GM18868 (cell line): ENCODE measurements around the gene KLRK1.
"Not testable (repeated sequence)": the region's sequence is repeated elsewhere in the genome, so short reads cannot be mapped to it uniquely, and the experiment has no call there.

Experiments
- ATAC-seq: cut with Tn5 transposase; IDR thresholded peaks from one replicate; pipeline ENCODE4 v1.9.1; 2021; ENCODE audit warnings: mild to moderate bottlenecking, moderate library complexity; ENCODE audit not compliant: unreplicated experiment

KLRK1 gene

DNA sequence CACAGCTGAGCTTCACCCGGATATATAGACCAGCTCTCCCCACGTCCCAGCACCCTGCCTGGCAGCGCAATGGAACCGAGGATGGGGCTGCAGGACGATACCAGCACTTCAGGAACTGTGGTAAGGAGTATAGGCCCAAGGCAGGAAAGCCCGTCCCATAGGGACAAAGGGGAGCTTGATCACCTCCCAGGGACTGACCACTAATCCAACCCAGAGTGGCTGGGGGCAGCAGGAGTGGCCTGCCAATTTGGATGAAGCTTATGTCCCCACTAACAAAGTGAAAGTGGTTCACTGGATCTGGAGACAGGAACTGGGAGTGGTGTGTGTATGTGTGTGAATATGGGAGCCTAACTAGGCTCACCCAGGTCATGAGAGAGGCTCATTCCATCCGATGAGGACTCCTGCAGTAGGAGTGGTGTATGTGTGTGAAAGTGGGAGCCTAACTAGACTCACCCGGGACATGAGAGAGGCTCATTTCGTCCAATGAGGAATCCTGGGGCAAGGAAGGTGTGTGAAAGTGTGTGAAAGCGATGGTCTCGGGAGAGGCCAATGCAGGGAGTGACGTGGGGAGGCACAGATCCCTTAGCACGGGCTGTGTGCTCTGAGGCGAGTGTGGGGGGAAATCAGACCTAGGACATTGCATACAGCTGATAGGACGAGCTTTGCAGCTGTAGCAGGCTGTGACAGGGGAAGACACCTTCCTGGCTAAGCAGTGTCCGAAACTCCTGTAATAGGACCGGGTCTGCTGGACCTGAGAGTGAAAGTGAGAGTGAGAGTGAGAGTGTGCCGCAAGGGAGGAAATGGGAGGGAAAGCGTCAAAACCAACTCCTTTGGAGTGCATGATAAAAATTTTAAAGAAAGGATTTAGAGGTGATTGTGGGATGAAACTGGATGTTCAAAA is 25.7 kb downstream of the KLRK1 start:
- peak; percentile 91 for ATAC-seq

DNA sequence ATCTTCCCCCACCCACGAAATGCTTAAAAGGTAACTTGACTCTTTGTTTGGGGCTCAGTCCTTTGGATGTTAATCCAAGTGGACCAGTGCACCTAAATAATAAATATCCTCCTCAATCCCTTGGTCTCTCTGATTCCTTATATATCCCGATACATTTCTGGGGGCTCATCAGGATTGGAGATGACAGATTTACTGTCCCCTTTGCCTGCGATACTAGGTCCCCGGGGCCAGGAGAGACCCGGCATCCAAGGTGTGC is 26.3 kb downstream of the KLRK1 start:
- no peak for ATAC-seq

- no peak for ATAC-seq
Observed at GRCh38 chr12:10362828-10363657, 26.8 kb downstream of the KLRK1 start.

GRCh38 chr12:10362325-10362724 is 27.5 kb downstream of the KLRK1 start:
- ATAC-seq, result no peak

DNA sequence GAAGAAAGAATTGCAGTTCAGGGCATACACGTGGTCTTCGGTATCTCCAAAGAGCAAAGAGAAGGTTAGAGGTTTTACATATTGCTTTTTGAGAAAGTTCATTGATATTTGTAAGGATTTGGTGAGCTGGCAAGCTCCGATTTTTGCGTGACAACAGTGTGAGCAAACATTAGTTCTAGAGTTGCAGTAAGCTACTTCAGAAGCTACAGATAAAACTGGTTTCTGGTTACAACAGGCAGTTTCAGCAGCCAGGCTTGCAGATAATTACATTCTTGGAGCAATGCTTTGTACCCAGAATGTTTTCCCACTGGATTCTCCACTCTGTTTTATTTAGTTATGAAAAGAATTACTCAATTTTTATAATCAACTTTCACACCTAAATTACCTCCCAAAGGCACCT is 28.2 kb downstream of the KLRK1 start:
- ATAC-seq, result no peak

DNA sequence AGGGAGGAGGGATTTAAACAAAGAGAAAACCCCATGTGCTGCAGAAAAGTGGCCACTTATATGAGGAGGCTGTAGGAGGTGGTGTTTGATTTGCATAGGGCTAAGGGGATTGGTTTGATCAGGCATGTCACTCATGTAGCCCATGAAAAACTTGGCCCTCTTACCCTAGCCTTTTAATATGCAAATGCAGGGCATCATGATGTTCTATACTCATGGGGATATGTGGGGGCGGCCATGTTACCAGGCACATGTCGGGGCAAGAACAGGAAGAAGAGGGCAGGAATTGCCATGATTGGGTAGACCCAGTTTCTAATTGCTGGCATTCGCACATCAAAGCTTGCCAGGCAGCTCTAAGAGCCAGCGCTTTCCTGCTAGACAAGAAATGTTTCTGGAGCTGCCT is 28.8 kb downstream of the KLRK1 start:
- ATAC-seq, result no peak

- no peak for ATAC-seq
Observed at GRCh38 chr12:10358969-10359368, 30.9 kb downstream of the KLRK1 start.

- ATAC-seq, result no peak
Observed at GRCh38 chr12:10358131-10358530, 31.7 kb downstream of the KLRK1 start.

DNA sequence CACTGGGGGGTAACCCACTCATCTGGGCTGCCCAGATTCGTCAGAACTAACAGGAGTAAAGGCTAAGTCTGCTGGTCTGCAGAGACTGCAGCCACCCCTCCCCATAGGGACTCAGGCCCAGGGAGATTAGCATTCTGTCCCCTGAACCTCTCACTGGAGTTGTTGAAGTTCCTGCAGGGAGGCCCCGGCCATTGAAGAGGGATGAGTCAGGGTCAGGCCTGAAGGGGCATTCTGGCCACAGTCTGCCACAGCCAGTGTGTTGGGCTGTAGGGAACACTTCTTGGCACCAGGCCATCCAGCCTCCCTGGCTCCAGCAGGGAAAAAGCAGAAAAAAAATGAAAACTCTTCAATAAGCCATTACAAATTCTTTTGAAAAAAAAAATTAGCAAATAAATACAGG is 35.3 kb downstream of the KLRK1 start:
- no peak for ATAC-seq

DNA sequence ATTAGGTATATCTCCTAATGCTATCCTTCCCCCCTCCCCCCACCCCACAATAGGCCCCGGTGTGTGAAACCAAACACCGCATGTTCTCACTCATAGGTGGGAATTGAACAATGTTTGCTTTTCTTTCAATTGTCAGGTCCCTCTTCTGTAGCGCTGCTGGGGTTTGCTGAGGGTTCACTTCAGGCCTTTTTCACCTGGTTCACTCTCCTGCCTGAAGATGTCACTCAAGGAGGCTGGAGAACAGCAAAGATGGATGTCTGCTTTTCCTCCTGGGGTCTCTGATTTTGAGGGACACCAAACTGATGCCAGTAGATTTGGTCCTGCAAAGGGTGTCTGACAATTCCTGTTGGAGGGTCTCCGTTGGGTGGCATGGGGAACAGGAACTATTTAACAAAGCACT is 35.8 kb downstream of the KLRK1 start:
- no peak for ATAC-seq

GRCh38 chr12:10351457-10351856 is 38.4 kb downstream of the KLRK1 start:
- not testable (repeated sequence) for ATAC-seq

DNA sequence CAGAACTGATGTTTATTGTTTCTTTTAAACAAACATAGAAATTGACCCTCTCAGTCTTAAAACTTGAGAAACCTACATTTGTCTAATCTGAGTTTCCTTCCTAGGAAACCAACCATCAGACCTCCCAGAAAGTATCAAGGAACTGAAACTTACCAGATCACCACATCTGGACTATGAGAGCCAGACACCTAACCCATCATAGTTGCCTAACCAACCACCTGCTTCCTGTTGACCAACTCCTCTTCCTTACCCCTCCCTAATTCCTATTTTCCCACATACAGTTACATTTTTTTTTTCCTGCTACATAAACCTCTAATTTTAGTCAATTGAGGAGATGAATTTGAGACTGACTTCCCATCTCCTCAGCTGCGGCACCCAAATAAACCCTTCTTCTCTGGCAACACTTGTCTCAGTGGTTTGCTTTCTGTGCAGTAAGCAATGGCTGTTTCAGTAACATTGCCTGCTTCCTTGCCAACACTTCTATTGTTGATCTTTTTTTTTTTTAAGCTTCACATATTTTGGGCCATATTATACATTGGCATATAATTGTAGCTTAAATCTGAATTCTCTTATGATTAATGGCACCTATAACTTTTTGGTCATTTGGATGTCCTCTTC is 47.8 kb downstream of the KLRK1 start:
- ATAC-seq, result no peak

DNA sequence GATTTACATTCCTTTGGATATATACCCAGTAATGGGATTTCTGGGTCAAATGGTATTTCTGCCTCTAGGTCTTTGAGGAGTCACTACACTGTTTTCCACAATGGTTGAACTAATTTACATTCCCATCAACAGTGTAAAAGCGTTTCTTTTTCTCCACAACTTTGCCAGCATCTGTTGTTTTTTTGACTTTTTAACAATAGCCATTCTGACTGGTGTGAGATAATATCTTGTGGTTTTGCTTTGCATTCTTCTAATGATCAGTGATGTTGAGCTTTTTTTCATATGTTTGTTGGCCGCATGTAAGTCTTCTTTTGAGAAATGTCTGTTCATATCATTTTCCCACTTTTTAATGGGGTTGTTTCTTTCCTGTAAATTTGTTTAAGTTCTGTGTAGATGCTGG is 48.9 kb downstream of the KLRK1 start:
- ATAC-seq, result not testable (repeated sequence)

DNA sequence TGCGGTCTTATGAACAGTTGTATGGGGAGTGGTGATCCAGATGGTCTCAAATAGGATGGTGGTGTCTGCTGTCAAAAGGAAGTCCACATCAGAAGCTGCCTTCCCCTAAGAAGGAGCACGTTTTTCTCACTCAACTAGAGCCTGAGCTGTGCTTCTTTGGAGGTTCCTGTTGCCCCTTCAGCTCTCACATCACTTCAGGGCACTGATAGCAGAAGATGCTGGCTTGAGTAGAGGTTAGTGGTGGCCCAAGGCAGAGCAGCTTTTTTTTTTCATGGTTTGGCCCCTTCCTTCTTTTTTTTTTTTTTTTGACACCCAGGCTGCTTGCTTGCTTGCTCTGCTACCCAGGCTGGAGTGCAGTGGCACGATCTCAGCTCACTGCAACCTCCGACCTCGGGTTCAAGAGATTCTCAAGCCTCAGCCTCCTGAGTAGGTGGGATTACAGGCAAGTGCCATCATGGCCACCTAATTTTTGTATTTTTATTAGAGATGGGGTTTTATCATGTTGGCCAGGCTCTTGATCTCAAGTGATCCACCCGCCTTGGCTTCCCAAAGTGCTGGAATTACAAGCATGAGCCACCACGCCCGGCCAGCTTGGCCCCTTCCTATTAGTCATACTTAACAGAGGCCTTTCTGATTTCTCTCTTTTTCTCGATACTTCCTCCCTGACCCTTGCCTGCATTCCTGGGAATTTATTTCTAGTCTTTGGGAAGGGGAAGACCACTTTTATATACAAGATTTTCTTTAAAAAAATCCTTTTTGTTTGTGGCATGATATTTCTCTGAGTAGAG is 50.6 kb downstream of the KLRK1 start:
- ATAC-seq, result no peak

DNA sequence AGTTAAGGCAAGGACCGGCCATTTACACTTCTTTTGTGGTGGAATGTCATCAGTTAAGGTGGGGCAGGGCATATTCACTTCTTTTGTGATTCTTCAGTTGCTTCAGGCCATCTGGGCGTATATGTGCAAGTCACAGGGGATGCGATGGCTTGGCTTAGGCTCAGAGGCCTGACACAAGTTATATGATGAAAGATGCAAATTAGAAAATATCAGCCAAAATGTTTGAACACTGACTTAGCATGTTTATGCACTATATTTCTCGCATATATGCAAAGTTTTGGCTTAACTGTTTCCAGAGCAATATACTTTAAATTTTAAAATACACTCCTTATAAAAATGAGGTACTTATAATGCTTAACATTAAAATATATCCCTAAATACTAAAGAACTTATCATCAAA is 51.4 kb downstream of the KLRK1 start:
- not testable (repeated sequence) for ATAC-seq

DNA sequence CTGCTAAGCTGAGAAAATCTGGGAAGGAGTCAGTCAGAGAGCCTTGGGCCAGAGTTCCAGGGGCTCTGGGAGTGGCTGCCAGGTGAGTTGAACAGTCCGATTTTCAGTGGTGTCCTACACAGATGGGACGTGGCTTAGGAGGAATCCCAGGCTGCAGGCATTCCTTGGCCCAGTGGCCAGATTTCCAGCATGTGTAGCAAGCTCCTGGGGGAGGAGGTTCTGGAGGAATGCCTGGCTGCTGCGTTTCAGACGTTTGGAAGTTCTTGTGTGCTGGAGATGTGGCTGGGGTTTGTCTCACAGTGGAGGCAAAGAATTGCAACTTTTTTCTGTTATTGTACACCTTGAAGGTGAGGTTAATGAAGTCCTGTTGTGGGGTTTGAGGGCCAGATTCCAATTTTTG is 53.6 kb downstream of the KLRK1 start:
- not testable (repeated sequence) for ATAC-seq

- no peak for ATAC-seq
Observed at GRCh38 chr12:10331642-10332239, 58.1 kb downstream of the KLRK1 start.

GRCh38 chr12:10328691-10329090 is 61.1 kb downstream of the KLRK1 start:
- not testable (repeated sequence) for ATAC-seq
